ENCODE results near the gene CYB5R4.
"Not testable (repeated sequence)": the region's sequence is repeated elsewhere in the genome, so short reads cannot be mapped to it uniquely, and the experiment has no call there.

Gene CYB5R4

GRCh38 chr6:83914953-83915352 lies 55.5 kb downstream of the CYB5R4 start:
- DNase-seq (ENCODE audit: low read depth): no peak

- DNase-seq (ENCODE audit: low read depth): no peak
These were observed 57.5 kb downstream of the CYB5R4 start for GRCh38 chr6:83917001-83917400.

- no peak for DNase-seq (ENCODE audit: low read depth)
These were observed 60.5 kb downstream of the CYB5R4 start for GRCh38 chr6:83920017-83920416.

- no peak for DNase-seq (ENCODE audit: low read depth)
These were observed 61.8 kb downstream of the CYB5R4 start for GRCh38 chr6:83921315-83921714.

- no peak for DNase-seq (ENCODE audit: low read depth)
These were observed 68.0 kb downstream of the CYB5R4 start for GRCh38 chr6:83927470-83927869.

- no peak for DNase-seq (ENCODE audit: low read depth)
These were observed 68.8 kb downstream of the CYB5R4 start for GRCh38 chr6:83928286-83928685.

- not testable (repeated sequence) for DNase-seq (ENCODE audit: low read depth)
These were observed 86.8 kb downstream of the CYB5R4 start for GRCh38 chr6:83946201-83946833.

- not testable (repeated sequence) for DNase-seq (ENCODE audit: low read depth)
These were observed 88.5 kb downstream of the CYB5R4 start for GRCh38 chr6:83947983-83948382.

- DNase-seq (ENCODE audit: low read depth): no peak
These were observed 89.4 kb downstream of the CYB5R4 start for GRCh38 chr6:83948851-83949250.

GRCh38 chr6:83951423-83951822 lies 91.9 kb downstream of the CYB5R4 start:
- not testable (repeated sequence) for DNase-seq (ENCODE audit: low read depth)

GRCh38 chr6:83952830-83953229 lies 93.3 kb downstream of the CYB5R4 start:
- DNase-seq (ENCODE audit: low read depth): no peak

GRCh38 chr6:83954371-83954770 lies 94.9 kb downstream of the CYB5R4 start:
- DNase-seq (ENCODE audit: low read depth): no peak

- DNase-seq (ENCODE audit: low read depth): no peak
These were observed 98.8 kb downstream of the CYB5R4 start for GRCh38 chr6:83958241-83958685.

GRCh38 chr6:83960664-83961063 lies 101.2 kb downstream of the CYB5R4 start:
- no peak for DNase-seq (ENCODE audit: low read depth)

- DNase-seq (ENCODE audit: low read depth): no peak
These were observed 103.1 kb downstream of the CYB5R4 start for GRCh38 chr6:83962582-83962981.

GRCh38 chr6:83966539-83966938 lies 107.0 kb downstream of the CYB5R4 start:
- DNase-seq (ENCODE audit: low read depth): no peak

GRCh38 chr6:83970582-83970981 lies 111.1 kb downstream of the CYB5R4 start:
- DNase-seq (ENCODE audit: low read depth): no peak

- DNase-seq (ENCODE audit: low read depth): no peak
These were observed 115.0 kb downstream of the CYB5R4 start for GRCh38 chr6:83974409-83975050.

GRCh38 chr6:83976037-83976755 lies 116.7 kb downstream of the CYB5R4 start:
- DNase-seq (ENCODE audit: low read depth): no peak

GRCh38 chr6:83976871-83977270 lies 117.4 kb downstream of the CYB5R4 start:
- DNase-seq (ENCODE audit: low read depth): no peak

- no peak for DNase-seq (ENCODE audit: low read depth)
These were observed 118.8 kb downstream of the CYB5R4 start for GRCh38 chr6:83978324-83978734.

- DNase-seq (ENCODE audit: low read depth): no peak
These were observed 119.5 kb downstream of the CYB5R4 start for GRCh38 chr6:83978997-83979396.

GRCh38 chr6:83984411-83984810 lies 124.9 kb downstream of the CYB5R4 start:
- DNase-seq (ENCODE audit: low read depth): no peak

Measured in stimulated activated CD8-positive, alpha-beta memory T cell treated with anti-CD3 and anti-CD28 coated beads, Interleukin-7, amount 100 ng/mL, for 24 hours (primary cell).